GM19372 (cell line): ENCODE data around the gene EPHA6.

ENCODE experiments used
- ATAC-seq: cut with Tn5 transposase; IDR thresholded peaks from one replicate; pipeline ENCODE4 v1.9.1; 2021; ENCODE audit warnings: mild to moderate bottlenecking, low read depth, moderate library complexity; ENCODE audit not compliant: unreplicated experiment

The EPHA6 gene

GRCh38 chr3:96813820-96814650 is at the start of gene EPHA6:
TSS of gene EPHA6 (plus strand) at chr3:96814594.
- peak; percentile 27 for ATAC-seq

- no peak for ATAC-seq
Measured at GRCh38 chr3:96776818-96777217, 37.6 kb upstream of the EPHA6 start.

GRCh38 chr3:96779810-96780209 is 34.6 kb upstream of the EPHA6 start:
- no peak for ATAC-seq

GRCh38 chr3:96796101-96796500 is 18.3 kb upstream of the EPHA6 start:
- no peak for ATAC-seq

GRCh38 chr3:96803870-96804269 is 10.5 kb upstream of the EPHA6 start:
- ATAC-seq, result no peak

GRCh38 chr3:96806341-96806740 is 8.1 kb upstream of the EPHA6 start:
- ATAC-seq, result no peak

- ATAC-seq, result peak; percentile 91
Measured at GRCh38 chr3:96813134-96813819, 1.1 kb upstream of the EPHA6 start.

GRCh38 chr3:96814651-96815567 is 515 bp downstream of the EPHA6 start:
- ATAC-seq, result no peak

- no peak for ATAC-seq
Measured at GRCh38 chr3:96831175-96831574, 16.8 kb downstream of the EPHA6 start.

GRCh38 chr3:96833301-96833700 is 18.9 kb downstream of the EPHA6 start:
- ATAC-seq, result no peak

- ATAC-seq, result no peak
Measured at GRCh38 chr3:96836153-96836915, 21.9 kb downstream of the EPHA6 start.

GRCh38 chr3:96843505-96844203 is 29.3 kb downstream of the EPHA6 start:
- no peak for ATAC-seq

- no peak for ATAC-seq
Measured at GRCh38 chr3:96844204-96844514, 29.8 kb downstream of the EPHA6 start.

GRCh38 chr3:96852849-96853248 is 38.5 kb downstream of the EPHA6 start:
- no peak for ATAC-seq

GRCh38 chr3:96860882-96861281 is 46.5 kb downstream of the EPHA6 start:
- no peak for ATAC-seq

GRCh38 chr3:96863129-96863740 is 48.8 kb downstream of the EPHA6 start:
- no peak for ATAC-seq

- ATAC-seq, result no peak
Measured at GRCh38 chr3:96865605-96866004, 51.2 kb downstream of the EPHA6 start.

GRCh38 chr3:96869316-96869715 is 54.9 kb downstream of the EPHA6 start:
- no peak for ATAC-seq

- no peak for ATAC-seq
Measured at GRCh38 chr3:96877510-96877909, 63.1 kb downstream of the EPHA6 start.
